ENCODE measurements around the gene PGBD4. TPM values are rescaled to one million over a fixed set of nuclear protein-coding genes. Genes with fewer than 3 reads are reported as not detected.

Gene PGBD4
- total and polyA plus RNA-seq, 10 donors = 1.4 to 3.1 (median 1.8) TPM

- H3K27ac ChIP-seq = no peak overlapping the region
- H3K9me3 ChIP-seq = peaks cover 0 to 3% (median 1%) of the 10 kb centered on the region in 8 donors
- DNase-seq = no peak
- H3K4me1 ChIP-seq = peaks cover 0 to 4% (median 3%) of the 10 kb centered on the region in 6 donors
- no peaks in the 10 kb centered on the region for H3K36me3 ChIP-seq
- intact Hi-C loops (cut with DNase I; ENCODE audit: low total_unique reads) = no loop called here
- no peaks in the 10 kb centered on the region for H3K27me3 ChIP-seq (replicated peaks in 1 of 7)
- H3K4me3 ChIP-seq = no peak overlapping the region
- 77 to 97% (median 90%) methylated on average over 5 of the region's 5 CpGs for WGBS, 5 donors
- TF ChIP-seq CTCF (IDR thresholded peaks at IDR 0.05 in 8 of 11, conservative IDR thresholded peaks at IDR 0.05 in 3 of 11) = no peak
Measured at GRCh38 chr15:34056911-34057310, 45.0 kb upstream of the PGBD4 start.

- WGBS, 5 donors = 32 to 64% (median 47%) methylated on average over 2 of the region's 2 CpGs
- Histone ChIP-seq H3K36me3 (no peaks in the 10 kb centered on the region), H3K27me3 (replicated peaks in 1 of 7) (no peaks in the 10 kb centered on the region), H3K27ac (no peak overlapping the region), H3K4me1 (peaks cover 0 to 7% (median 5%) of the 10 kb centered on the region in 6 donors), H3K9me3 (no peaks in the 10 kb centered on the region), H3K4me3 (no peak overlapping the region)
- intact Hi-C loops (cut with DNase I; ENCODE audit: low total_unique reads) = no loop called here
- no peak for DNase-seq
- TF ChIP-seq CTCF (IDR thresholded peaks at IDR 0.05 in 8 of 11, conservative IDR thresholded peaks at IDR 0.05 in 3 of 11) = no peak
- TF ChIP-seq POLR2A (IDR thresholded peaks at IDR 0.05) = no peak
- TF ChIP-seq POLR2AphosphoS5 (IDR thresholded peaks at IDR 0.05) = no peak
Measured at GRCh38 chr15:34059476-34059875, 42.4 kb upstream of the PGBD4 start.

GRCh38 chr15:34059946-34060345, 41.9 kb upstream of the PGBD4 start:
- Histone ChIP-seq H3K27ac (no peak overlapping the region), H3K9me3 (no peaks in the 10 kb centered on the region), H3K4me1 (peaks cover 0 to 7% (median 5%) of the 10 kb centered on the region in 6 donors), H3K27me3 (replicated peaks in 1 of 7) (no peaks in the 10 kb centered on the region), H3K4me3 (no peak overlapping the region), H3K36me3 (no peaks in the 10 kb centered on the region)
- TF ChIP-seq POLR2A (IDR thresholded peaks at IDR 0.05) = no peak
- DNase-seq = no peak
- intact Hi-C loops (cut with DNase I; ENCODE audit: low total_unique reads) = loop anchor here (5.0 kb wide), 1 partner anchor 152 kb away; the partner anchor contains the start of gene KATNBL1
- 72 to 86% (median 78%) methylated on average over 3 of the region's 3 CpGs for WGBS, 5 donors

GRCh38 chr15:34064438-34064837, 37.4 kb upstream of the PGBD4 start:
- Histone ChIP-seq H3K36me3 (peaks cover 0 to 6% (median 0%) of the 10 kb centered on the region in 6 donors), H3K4me3 (no peak overlapping the region), H3K9me3 (no peaks in the 10 kb centered on the region), H3K27me3 (replicated peaks in 1 of 7) (no peaks in the 10 kb centered on the region), H3K27ac (no peak overlapping the region), H3K4me1 (peaks cover 0 to 7% (median 5%) of the 10 kb centered on the region in 6 donors)
- no peak for DNase-seq
- intact Hi-C loops (cut with DNase I; ENCODE audit: low total_unique reads) = loop anchor here (5.0 kb wide), 1 partner anchor 148 kb away; the partner anchor contains the start of gene KATNBL1
- 0% methylated on average over 1 of the region's 1 CpG for WGBS, 5 donors
- no peak for TF ChIP-seq POLR2AphosphoS5 (IDR thresholded peaks at IDR 0.05)
- TF ChIP-seq CTCF (IDR thresholded peaks at IDR 0.05 in 8 of 11, conservative IDR thresholded peaks at IDR 0.05 in 3 of 11) = no peak
- no peak for TF ChIP-seq POLR2A (IDR thresholded peaks at IDR 0.05)

- intact Hi-C loops (cut with DNase I; ENCODE audit: low total_unique reads) = no loop called here
- TF ChIP-seq CTCF (IDR thresholded peaks at IDR 0.05 in 8 of 11, conservative IDR thresholded peaks at IDR 0.05 in 3 of 11) = no peak
- no peak for TF ChIP-seq POLR2AphosphoS5 (IDR thresholded peaks at IDR 0.05)
- no peak for TF ChIP-seq POLR2A (IDR thresholded peaks at IDR 0.05)
- Histone ChIP-seq H3K4me1 (peaks cover 0 to 7% (median 5%) of the 10 kb centered on the region in 6 donors), H3K9me3 (no peaks in the 10 kb centered on the region), H3K27ac (no peak overlapping the region), H3K36me3 (peaks cover 0 to 6% (median 0%) of the 10 kb centered on the region in 6 donors), H3K4me3 (no peak overlapping the region), H3K27me3 (replicated peaks in 1 of 7) (no peaks in the 10 kb centered on the region)
- DNase-seq = no peak
- WGBS, 5 donors = 90 to 94% (median 92%) methylated on average over 3 of the region's 3 CpGs
Measured at GRCh38 chr15:34065261-34065660, 36.6 kb upstream of the PGBD4 start.
